ENCODE data around the gene ZNF512B.
"Not testable (repeated sequence)": the region's sequence is repeated elsewhere in the genome, so short reads cannot be mapped to it uniquely, and the experiment has no call there.

The ZNF512B gene

DNA sequence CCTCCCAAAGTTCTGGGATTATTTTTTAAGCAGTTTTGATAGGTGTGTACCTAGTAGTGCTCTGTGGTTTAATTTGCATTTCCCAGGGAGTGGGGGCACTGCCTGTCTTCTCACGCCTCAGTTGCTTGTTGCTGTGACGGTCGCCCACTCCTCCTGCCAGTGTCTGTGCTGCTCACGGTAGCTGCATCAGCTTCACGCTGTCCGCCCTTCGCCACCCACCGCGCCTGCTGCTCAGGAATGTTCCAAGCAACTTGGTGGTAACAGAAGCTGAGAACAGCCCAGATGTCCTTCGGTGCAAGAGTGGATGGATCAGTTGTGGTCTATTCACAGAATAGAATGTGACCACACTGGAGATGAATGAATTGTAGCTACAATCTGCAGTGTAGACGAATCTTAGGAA lies 51.9 kb downstream of the ZNF512B start:
- no peak for ATAC-seq
- TF ChIP-seq ARNTL (CRISPR knock-in tag; IDR thresholded peaks at IDR 0.05; ENCODE audit: borderline replicate concordance, low read depth) (no peak), TOX (CRISPR knock-in tag; IDR thresholded peaks at IDR 0.05; ENCODE audit: borderline replicate concordance) (no peak), ZNF70 (CRISPR knock-in tag; IDR thresholded peaks at IDR 0.05) (no peak), ZNF565 (CRISPR knock-in tag; conservative IDR thresholded peaks at IDR 0.05; ENCODE audit: low read depth) (no peak), ISL1 (CRISPR knock-in tag; IDR thresholded peaks at IDR 0.05) (no peak), CSDC2 (CRISPR knock-in tag; IDR thresholded peaks at IDR 0.05) (no peak), OSR1 (CRISPR knock-in tag; IDR thresholded peaks at IDR 0.05) (no peak), ESRRG (CRISPR knock-in tag; IDR thresholded peaks at IDR 0.05) (no peak), GLIS3 (CRISPR knock-in tag; IDR thresholded peaks at IDR 0.05) (no peak)
- TF ChIP-seq, protein P1, sequence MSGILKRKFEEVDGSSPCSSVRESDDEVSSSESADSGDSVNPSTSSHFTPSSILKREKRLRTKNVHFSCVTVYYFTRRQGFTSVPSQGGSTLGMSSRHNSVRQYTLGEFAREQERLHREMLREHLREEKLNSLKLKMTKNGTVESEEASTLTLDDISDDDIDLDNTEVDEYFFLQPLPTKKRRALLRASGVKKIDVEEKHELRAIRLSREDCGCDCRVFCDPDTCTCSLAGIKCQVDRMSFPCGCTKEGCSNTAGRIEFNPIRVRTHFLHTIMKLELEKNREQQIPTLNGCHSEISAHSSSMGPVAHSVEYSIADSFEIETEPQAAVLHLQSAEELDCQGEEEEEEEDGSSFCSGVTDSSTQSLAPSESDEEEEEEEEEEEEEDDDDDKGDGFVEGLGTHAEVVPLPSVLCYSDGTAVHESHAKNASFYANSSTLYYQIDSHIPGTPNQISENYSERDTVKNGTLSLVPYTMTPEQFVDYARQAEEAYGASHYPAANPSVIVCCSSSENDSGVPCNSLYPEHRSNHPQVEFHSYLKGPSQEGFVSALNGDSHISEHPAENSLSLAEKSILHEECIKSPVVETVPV (CRISPR knock-in tag; IDR thresholded peaks at IDR 0.05) = no peak

DNA sequence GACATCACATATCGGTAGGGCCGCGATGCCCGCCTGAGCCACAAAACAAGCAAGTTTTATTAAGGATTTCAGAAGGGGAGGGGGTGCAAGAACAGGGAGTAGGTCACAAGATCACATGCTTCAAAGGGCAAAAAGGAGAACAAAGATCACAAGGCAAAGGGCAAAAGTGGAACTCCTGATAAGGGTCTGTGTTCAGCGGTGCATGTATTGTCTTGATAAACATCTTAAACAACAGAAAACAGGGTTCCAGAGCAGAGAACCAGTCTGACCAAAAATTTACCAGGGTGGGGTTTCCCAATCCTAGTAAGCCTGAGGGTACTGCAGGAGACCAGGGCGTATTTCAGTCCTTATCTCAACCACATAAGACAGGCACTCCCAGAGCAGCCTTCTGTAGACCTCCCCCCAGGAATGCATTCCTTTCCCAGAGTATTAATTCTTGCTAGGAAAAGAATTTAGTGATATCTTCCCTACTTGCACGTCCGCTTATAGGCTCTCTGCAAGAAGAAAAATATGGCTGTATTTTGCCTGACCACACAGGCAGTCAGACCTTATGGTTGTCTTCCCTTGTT lies 53.3 kb downstream of the ZNF512B start:
- ATAC-seq = not testable (repeated sequence)

DNA sequence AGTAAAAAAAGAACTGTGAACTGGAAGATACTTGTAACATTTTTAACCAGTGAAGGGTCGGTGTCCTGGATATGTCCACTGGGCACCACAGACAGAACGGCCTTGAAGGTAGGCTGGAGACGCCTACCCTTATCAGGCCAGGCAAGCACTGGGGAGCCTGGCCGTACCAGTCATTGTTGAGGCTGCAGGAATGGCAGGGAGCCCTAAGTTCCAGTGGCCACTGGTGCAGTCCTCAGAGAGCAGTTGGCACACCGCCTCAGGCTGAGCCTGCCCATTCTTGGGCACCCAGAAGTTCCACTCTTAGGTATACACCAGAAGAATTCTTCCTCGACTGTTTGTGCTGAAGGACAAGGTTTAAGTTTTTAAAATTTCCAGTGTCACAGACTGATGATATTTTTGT lies 54.3 kb downstream of the ZNF512B start:
- no peak for ATAC-seq
- TF ChIP-seq ZFP3 (CRISPR knock-in tag; IDR thresholded peaks at IDR 0.05) = no peak
- no peak for TF ChIP-seq TOX (CRISPR knock-in tag; IDR thresholded peaks at IDR 0.05; ENCODE audit: borderline replicate concordance)
- TF ChIP-seq, protein P1 (CRISPR knock-in tag; IDR thresholded peaks at IDR 0.05) = no peak
- no peak for TF ChIP-seq RARB (CRISPR knock-in tag; IDR thresholded peaks at IDR 0.05)
- TF ChIP-seq CSDC2 (CRISPR knock-in tag; IDR thresholded peaks at IDR 0.05) = no peak
- TF ChIP-seq, protein P2, sequence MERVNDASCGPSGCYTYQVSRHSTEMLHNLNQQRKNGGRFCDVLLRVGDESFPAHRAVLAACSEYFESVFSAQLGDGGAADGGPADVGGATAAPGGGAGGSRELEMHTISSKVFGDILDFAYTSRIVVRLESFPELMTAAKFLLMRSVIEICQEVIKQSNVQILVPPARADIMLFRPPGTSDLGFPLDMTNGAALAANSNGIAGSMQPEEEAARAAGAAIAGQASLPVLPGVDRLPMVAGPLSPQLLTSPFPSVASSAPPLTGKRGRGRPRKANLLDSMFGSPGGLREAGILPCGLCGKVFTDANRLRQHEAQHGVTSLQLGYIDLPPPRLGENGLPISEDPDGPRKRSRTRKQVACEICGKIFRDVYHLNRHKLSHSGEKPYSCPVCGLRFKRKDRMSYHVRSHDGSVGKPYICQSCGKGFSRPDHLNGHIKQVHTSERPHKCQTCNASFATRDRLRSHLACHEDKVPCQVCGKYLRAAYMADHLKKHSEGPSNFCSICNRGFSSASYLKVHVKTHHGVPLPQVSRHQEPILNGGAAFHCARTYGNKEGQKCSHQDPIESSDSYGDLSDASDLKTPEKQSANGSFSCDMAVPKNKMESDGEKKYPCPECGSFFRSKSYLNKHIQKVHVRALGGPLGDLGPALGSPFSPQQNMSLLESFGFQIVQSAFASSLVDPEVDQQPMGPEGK (CRISPR knock-in tag; IDR thresholded peaks at IDR 0.05; ENCODE audit: borderline replicate concordance) = no peak
- no peak for TF ChIP-seq ISL1 (CRISPR knock-in tag; IDR thresholded peaks at IDR 0.05)
- TF ChIP-seq, protein P3, sequence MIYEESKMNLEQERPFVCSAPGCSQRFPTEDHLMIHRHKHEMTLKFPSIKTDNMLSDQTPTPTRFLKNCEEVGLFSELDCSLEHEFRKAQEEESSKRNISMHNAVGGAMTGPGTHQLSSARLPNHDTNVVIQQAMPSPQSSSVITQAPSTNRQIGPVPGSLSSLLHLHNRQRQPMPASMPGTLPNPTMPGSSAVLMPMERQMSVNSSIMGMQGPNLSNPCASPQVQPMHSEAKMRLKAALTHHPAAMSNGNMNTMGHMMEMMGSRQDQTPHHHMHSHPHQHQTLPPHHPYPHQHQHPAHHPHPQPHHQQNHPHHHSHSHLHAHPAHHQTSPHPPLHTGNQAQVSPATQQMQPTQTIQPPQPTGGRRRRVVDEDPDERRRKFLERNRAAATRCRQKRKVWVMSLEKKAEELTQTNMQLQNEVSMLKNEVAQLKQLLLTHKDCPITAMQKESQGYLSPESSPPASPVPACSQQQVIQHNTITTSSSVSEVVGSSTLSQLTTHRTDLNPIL (CRISPR knock-in tag; IDR thresholded peaks at IDR 0.05; ENCODE audit: low read depth) = no peak
- TF ChIP-seq ZC3H10 (CRISPR knock-in tag; IDR thresholded peaks at IDR 0.05) = no peak
- no peak for TF ChIP-seq ESRRG (CRISPR knock-in tag; IDR thresholded peaks at IDR 0.05)
- TF ChIP-seq OSR1 (CRISPR knock-in tag; IDR thresholded peaks at IDR 0.05) = no peak
- TF ChIP-seq PPARA (CRISPR knock-in tag; IDR thresholded peaks at IDR 0.05; ENCODE audit: borderline replicate concordance) = no peak
- no peak for TF ChIP-seq ZNF70 (CRISPR knock-in tag; IDR thresholded peaks at IDR 0.05)
- TF ChIP-seq ZNF565 (CRISPR knock-in tag; conservative IDR thresholded peaks at IDR 0.05; ENCODE audit: low read depth) = no peak
- no peak for TF ChIP-seq ZNF8 (CRISPR knock-in tag; IDR thresholded peaks at IDR 0.05)
- TF ChIP-seq TCF4 (CRISPR knock-in tag; IDR thresholded peaks at IDR 0.05; ENCODE audit: borderline replicate concordance) = no peak
- no peak for TF ChIP-seq SNAI2 (CRISPR knock-in tag; IDR thresholded peaks at IDR 0.05)

DNA sequence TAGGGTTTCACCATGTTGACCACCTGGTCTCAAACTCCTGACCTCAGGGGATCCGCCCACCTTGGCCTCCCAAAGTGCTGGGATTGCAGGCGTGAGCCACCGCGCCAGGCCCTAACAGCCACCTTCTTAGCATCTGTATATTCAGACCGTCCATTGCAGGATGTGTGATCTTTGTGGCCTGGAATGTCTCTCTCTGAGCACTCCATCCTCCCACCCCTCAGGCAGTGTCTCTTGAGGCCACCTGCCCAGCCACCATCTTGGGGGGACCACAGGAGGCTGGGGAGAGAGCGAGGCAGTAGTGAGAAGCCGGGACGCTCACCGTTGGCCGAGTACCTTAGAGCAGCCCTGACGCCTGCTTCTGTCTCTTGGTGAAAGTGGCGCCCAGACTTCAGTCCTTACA lies 56.0 kb downstream of the ZNF512B start:
- ATAC-seq = no peak
- TF ChIP-seq GLIS3 (CRISPR knock-in tag; IDR thresholded peaks at IDR 0.05) (no peak), PPARA (CRISPR knock-in tag; IDR thresholded peaks at IDR 0.05; ENCODE audit: borderline replicate concordance) (no peak), CSDC2 (CRISPR knock-in tag; IDR thresholded peaks at IDR 0.05) (no peak), BACH2 (CRISPR knock-in tag; IDR thresholded peaks at IDR 0.05; ENCODE audit: borderline replicate concordance) (no peak), ZNF565 (CRISPR knock-in tag; conservative IDR thresholded peaks at IDR 0.05; ENCODE audit: low read depth) (no peak), ARNTL (CRISPR knock-in tag; IDR thresholded peaks at IDR 0.05; ENCODE audit: borderline replicate concordance, low read depth) (no peak), ZNF70 (CRISPR knock-in tag; IDR thresholded peaks at IDR 0.05) (no peak), ESRRG (CRISPR knock-in tag; IDR thresholded peaks at IDR 0.05) (no peak), TOX (CRISPR knock-in tag; IDR thresholded peaks at IDR 0.05; ENCODE audit: borderline replicate concordance) (no peak), TCF4 (CRISPR knock-in tag; IDR thresholded peaks at IDR 0.05; ENCODE audit: borderline replicate concordance) (no peak), OSR1 (CRISPR knock-in tag; IDR thresholded peaks at IDR 0.05) (no peak), ZC3H10 (CRISPR knock-in tag; IDR thresholded peaks at IDR 0.05) (no peak), RARB (CRISPR knock-in tag; IDR thresholded peaks at IDR 0.05) (no peak), SNAI2 (CRISPR knock-in tag; IDR thresholded peaks at IDR 0.05) (no peak)
- TF ChIP-seq, protein P4, sequence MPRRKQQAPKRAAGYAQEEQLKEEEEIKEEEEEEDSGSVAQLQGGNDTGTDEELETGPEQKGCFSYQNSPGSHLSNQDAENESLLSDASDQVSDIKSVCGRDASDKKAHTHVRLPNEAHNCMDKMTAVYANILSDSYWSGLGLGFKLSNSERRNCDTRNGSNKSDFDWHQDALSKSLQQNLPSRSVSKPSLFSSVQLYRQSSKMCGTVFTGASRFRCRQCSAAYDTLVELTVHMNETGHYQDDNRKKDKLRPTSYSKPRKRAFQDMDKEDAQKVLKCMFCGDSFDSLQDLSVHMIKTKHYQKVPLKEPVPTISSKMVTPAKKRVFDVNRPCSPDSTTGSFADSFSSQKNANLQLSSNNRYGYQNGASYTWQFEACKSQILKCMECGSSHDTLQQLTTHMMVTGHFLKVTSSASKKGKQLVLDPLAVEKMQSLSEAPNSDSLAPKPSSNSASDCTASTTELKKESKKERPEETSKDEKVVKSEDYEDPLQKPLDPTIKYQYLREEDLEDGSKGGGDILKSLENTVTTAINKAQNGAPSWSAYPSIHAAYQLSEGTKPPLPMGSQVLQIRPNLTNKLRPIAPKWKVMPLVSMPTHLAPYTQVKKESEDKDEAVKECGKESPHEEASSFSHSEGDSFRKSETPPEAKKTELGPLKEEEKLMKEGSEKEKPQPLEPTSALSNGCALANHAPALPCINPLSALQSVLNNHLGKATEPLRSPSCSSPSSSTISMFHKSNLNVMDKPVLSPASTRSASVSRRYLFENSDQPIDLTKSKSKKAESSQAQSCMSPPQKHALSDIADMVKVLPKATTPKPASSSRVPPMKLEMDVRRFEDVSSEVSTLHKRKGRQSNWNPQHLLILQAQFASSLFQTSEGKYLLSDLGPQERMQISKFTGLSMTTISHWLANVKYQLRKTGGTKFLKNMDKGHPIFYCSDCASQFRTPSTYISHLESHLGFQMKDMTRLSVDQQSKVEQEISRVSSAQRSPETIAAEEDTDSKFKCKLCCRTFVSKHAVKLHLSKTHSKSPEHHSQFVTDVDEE (CRISPR knock-in tag; IDR thresholded peaks at IDR 0.05) = no peak
- TF ChIP-seq, protein P5, sequence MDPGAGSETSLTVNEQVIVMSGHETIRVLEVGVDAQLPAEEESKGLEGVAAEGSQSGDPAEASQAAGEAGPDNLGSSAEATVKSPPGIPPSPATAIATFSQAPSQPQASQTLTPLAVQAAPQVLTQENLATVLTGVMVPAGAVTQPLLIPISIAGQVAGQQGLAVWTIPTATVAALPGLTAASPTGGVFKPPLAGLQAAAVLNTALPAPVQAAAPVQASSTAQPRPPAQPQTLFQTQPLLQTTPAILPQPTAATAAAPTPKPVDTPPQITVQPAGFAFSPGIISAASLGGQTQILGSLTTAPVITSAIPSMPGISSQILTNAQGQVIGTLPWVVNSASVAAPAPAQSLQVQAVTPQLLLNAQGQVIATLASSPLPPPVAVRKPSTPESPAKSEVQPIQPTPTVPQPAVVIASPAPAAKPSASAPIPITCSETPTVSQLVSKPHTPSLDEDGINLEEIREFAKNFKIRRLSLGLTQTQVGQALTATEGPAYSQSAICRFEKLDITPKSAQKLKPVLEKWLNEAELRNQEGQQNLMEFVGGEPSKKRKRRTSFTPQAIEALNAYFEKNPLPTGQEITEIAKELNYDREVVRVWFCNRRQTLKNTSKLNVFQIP (CRISPR knock-in tag; IDR thresholded peaks at IDR 0.05; ENCODE audit: borderline replicate concordance, low read depth) = no peak
- TF ChIP-seq, protein P3 (CRISPR knock-in tag; IDR thresholded peaks at IDR 0.05; ENCODE audit: low read depth) = no peak

All from SK-N-SH treated with all-trans-retinoic acid at 6 μM for 48 hours (cell line).